Liver (tissue), 9 donors: Measurements from ENCODE around the gene RCAN3. TPM values are rescaled to one million over a fixed set of nuclear protein-coding genes. Genes with fewer than 3 reads are reported as not detected.

Experiments
- DNase-seq: peaks from one replicate; pipeline ENCODE4 v3.0.0-alpha.2; 2017; ENCODE audit warnings: low spot score
- H3K27ac ChIP-seq, 2 donors: one replicate each; pipeline ENCODE4 v1.7.0; 2013; ENCODE audit warnings: inconsistent platforms in 2 of 2, low read length in 2 of 2, control low read depth in 1 of 2, low read depth in 1 of 2, mild to moderate bottlenecking in 1 of 2
- H3K27me3 ChIP-seq, 4 donors: one replicate each; pipeline versions ENCODE4 v1.6.1 to v1.7.0; 2013; ENCODE audit warnings: low read length in 3 of 4, inconsistent platforms in 1 of 4, mild to moderate bottlenecking in 1 of 4, moderate library complexity in 1 of 4; ENCODE audit not compliant: control insufficient read depth in 4 of 4, insufficient read depth in 4 of 4
- H3K36me3 ChIP-seq, 4 donors: one replicate each; pipeline versions ENCODE4 v1.6.1 to v1.7.0; 2013; ENCODE audit warnings: low read length in 3 of 4, mild to moderate bottlenecking in 3 of 4, low read depth in 1 of 4, moderate library complexity in 1 of 4; ENCODE audit not compliant: control insufficient read depth in 4 of 4, insufficient read depth in 3 of 4
- H3K4me1 ChIP-seq, 4 donors: one replicate each; pipeline versions ENCODE4 v1.6.1 to v1.7.0; 2013; ENCODE audit warnings: low read length in 3 of 4, mild to moderate bottlenecking in 3 of 4, moderate library complexity in 1 of 4; ENCODE audit not compliant: control insufficient read depth in 4 of 4, insufficient read depth in 4 of 4
- H3K4me3 ChIP-seq, 3 donors: one replicate each; pipeline versions ENCODE4 v1.6.1 to v1.7.0; 2013; ENCODE audit warnings: low read length in 3 of 3, control low read depth in 1 of 3, low read depth in 1 of 3, mild to moderate bottlenecking in 1 of 3
- H3K9ac ChIP-seq, 2 donors: one replicate each; pipeline ENCODE4 v1.7.0; 2013; ENCODE audit warnings: low read length in 2 of 2, mild to moderate bottlenecking in 2 of 2, moderate library complexity in 2 of 2, control low read depth in 1 of 2, low read depth in 1 of 2
- H3K9me3 ChIP-seq, 4 donors: one replicate each; pipeline versions ENCODE4 v1.6.1 to v1.7.0; 2013; ENCODE audit warnings: low read length in 3 of 4; ENCODE audit not compliant: control insufficient read depth in 4 of 4
- EGR1 ChIP-seq, 2 donors: IDR thresholded peaks; 2 replicates each; pipeline ENCODE4 v1.6.1; 2016 to 2018; ENCODE audit warnings: antibody characterized with exemption in 2 of 2, low read depth in 2 of 2
- FOXA1 ChIP-seq: IDR thresholded peaks from 2 replicates; pipeline ENCODE4 v1.6.1; 2016; ENCODE audit warnings: antibody characterized with exemption
- GABPA ChIP-seq, 2 donors: IDR thresholded peaks in 1 of 2; conservative IDR thresholded peaks in 1 of 2; 2 replicates each; pipeline ENCODE4 v1.6.1; 2016; ENCODE audit warnings: antibody characterized with exemption in 2 of 2, mild to moderate bottlenecking in 1 of 2, moderate library complexity in 1 of 2
- HNF4A ChIP-seq, 2 donors: conservative IDR thresholded peaks; 2 replicates each; pipeline ENCODE4 v1.6.1; 2016; ENCODE audit warnings: antibody characterized with exemption in 2 of 2, mild to moderate bottlenecking in 2 of 2
- HNF4G ChIP-seq: IDR thresholded peaks from 2 replicates; pipeline ENCODE4 v1.6.1; 2016; ENCODE audit warnings: antibody characterized with exemption
- JUND ChIP-seq, 2 donors: IDR thresholded peaks; 2 replicates each; pipeline ENCODE4 v1.6.1; 2016; ENCODE audit warnings: antibody characterized with exemption in 2 of 2
- NR2F2 ChIP-seq: IDR thresholded peaks from 2 replicates; pipeline ENCODE4 v1.6.1; 2016; ENCODE audit warnings: antibody characterized with exemption
- RAD21 ChIP-seq, 2 donors: IDR thresholded peaks; 2 replicates each; pipeline ENCODE4 v1.6.1; 2016; ENCODE audit warnings: antibody characterized with exemption in 2 of 2, mild to moderate bottlenecking in 2 of 2
- RXRA ChIP-seq, 2 donors: IDR thresholded peaks; 2 replicates each; pipeline ENCODE4 v1.6.1; 2017 to 2018; ENCODE audit warnings: antibody characterized with exemption in 2 of 2, mild to moderate bottlenecking in 1 of 2
- SP1 ChIP-seq: IDR thresholded peaks from 2 replicates; pipeline ENCODE4 v1.6.1; 2018; ENCODE audit warnings: antibody characterized with exemption, mild to moderate bottlenecking
- TAF1 ChIP-seq: conservative IDR thresholded peaks from 2 replicates; pipeline ENCODE4 v1.6.1; 2016; ENCODE audit warnings: antibody characterized with exemption, mild to moderate bottlenecking
- YY1 ChIP-seq: IDR thresholded peaks from 2 replicates; pipeline ENCODE4 v1.6.1; 2016; ENCODE audit warnings: antibody characterized with exemption, mild to moderate bottlenecking
- WGBS: extraction: QIAGEN DNeasy Blood & Tissue Kit; methylation state at CpG from one replicate; pipeline ENCODE4 v1.1.7; 2013; 5-methylcytosine and 5-hydroxymethylcytosine counted together
- polyA plus RNA-seq, 2 donors: library from polyadenylated mRNA; stranded (reverse) in 1 of 2; unstranded in 1 of 2; fragments of 200-250 nt in 1 of 2; fragments of >200 nt in 1 of 2; fragmentation: Nextera tagmentation in 1 of 2; extraction: Ambion mirVana in 1 of 2; gene quantifications; one replicate each; pipeline versions ENCODE4 v1.2.1 to v1.2.3, GENCODE V29; 2013 to 2015
- total RNA-seq, 2 donors: library from RNA; depleted of rRNA; stranded (reverse); fragments of >200 nt; gene quantifications; one replicate each; pipeline ENCODE4 v1.2.3, GENCODE V29; 2014
- TF ChIP-seq, protein P1 (sequence below): fragments of 150-350 bp; IDR thresholded peaks from 2 replicates; pipeline ENCODE4 v1.5.1; 2017; ENCODE audit warnings: improper control_type of control experiment, low read depth, low read length; ENCODE audit not compliant: missing input control
- TF ChIP-seq, protein P2 (sequence below): IDR thresholded peaks from 2 replicates; pipeline ENCODE4 v1.6.1; 2016; ENCODE audit warnings: antibody characterized with exemption
- TF ChIP-seq, protein P3 (sequence below): IDR thresholded peaks from 2 replicates; pipeline ENCODE4 v1.6.1; 2016; ENCODE audit warnings: antibody characterized with exemption, mild to moderate bottlenecking
- TF ChIP-seq, protein P4 (sequence below): IDR thresholded peaks from 2 replicates; pipeline ENCODE4 v1.6.1; 2016; ENCODE audit warnings: antibody characterized with exemption
- TF ChIP-seq, protein P5 (sequence below): IDR thresholded peaks from 2 replicates; pipeline ENCODE4 v1.6.1; 2016; ENCODE audit warnings: antibody characterized with exemption
- donor health status: healthy.
- donor health status: healthy.
- donor health status: healthy.
- donor health status: healthy.
- donor health status: healthy.

The RCAN3 gene
- total and polyA plus RNA-seq, 4 donors: 0.97 to 3.1 (median 1.2) TPM

DNA sequence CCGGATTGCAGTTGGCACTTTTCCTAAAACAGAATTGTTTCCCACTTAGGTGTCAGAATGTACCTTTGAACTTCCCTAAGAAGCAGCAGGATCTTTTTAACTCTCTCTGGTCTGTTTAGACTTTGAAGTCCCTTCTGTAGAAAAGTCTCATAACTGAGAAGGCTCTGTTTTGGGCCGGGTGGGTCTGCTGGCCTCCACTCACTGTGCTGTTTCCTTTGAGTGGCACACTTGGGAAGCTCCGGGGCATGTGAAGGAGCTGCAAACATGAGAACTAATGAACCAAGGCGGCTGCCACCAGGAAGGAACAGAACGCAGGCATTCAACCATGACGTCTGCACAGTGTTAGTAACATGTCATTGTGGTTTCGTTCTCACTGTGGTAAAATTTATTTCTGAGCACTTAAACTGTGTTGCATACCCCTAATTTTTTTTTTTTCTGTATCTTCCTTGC, 33.8 kb downstream of the RCAN3 start (continued):
- TF ChIP-seq TAF1 (no peak), RXRA (IDR thresholded peaks at IDR 0.05) (no peak)

DNA sequence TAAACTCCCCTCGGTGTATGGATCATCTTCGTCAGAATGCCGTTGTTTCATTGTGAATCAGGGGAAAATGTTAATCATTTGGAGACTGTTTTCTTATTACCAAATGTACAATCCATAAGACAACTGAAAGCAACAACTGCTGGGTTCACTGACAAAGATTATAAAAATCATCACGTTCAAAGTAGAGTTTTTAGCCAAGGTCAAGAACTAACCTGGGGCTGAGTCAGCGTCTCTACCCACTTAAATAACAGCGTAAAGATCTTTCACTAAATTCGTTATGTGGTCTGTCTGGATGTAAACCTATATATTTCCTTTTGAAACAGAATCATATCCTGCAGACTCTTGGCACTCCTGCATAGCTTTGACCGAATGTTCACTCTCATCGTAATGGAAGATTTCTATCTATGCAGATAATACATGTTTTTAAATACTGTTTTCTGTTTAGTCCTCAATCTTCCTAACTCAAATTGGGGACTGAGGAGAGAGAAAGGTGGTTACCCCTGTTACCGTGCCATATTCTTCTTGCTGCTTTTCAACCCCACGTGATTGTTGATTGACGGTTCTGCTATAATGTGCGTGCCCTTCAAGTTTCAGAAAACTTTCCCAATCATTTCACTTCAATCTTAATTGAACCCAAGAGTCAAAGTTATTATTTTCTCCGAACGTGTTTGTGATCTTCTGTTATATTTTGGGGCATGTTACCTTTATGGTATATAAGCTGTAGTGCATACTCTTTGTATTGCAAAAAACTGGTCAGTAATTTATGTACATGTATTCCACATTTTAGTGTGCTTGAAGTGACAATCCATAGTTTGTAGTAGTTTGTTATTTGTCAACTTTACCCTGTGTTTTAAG, 37.6 kb downstream of the RCAN3 start:
- Histone ChIP-seq H3K4me3 (peak overlapping the region in 2 of 3 donors; percentile 0 to 2), H3K27me3 (no peaks in the 10 kb centered on the region), H3K9ac (peak overlapping the region in 1 of 2 donors; percentile 47), H3K4me1 (peaks cover 3 to 31% (median 19%) of the 10 kb centered on the region in 4 donors), H3K36me3 (no peaks in the 10 kb centered on the region), H3K9me3 (no peaks in the 10 kb centered on the region), H3K27ac (peak overlapping the region; percentile 38 to 48)
- WGBS: 38% methylated on average over 15 of the region's 15 CpGs
- DNase-seq: no peak
- TF ChIP-seq RAD21 (IDR thresholded peaks at IDR 0.05): no peak
- TF ChIP-seq JUND (IDR thresholded peaks at IDR 0.05): no peak
- no peak for TF ChIP-seq HNF4G
- TF ChIP-seq, protein P1, sequence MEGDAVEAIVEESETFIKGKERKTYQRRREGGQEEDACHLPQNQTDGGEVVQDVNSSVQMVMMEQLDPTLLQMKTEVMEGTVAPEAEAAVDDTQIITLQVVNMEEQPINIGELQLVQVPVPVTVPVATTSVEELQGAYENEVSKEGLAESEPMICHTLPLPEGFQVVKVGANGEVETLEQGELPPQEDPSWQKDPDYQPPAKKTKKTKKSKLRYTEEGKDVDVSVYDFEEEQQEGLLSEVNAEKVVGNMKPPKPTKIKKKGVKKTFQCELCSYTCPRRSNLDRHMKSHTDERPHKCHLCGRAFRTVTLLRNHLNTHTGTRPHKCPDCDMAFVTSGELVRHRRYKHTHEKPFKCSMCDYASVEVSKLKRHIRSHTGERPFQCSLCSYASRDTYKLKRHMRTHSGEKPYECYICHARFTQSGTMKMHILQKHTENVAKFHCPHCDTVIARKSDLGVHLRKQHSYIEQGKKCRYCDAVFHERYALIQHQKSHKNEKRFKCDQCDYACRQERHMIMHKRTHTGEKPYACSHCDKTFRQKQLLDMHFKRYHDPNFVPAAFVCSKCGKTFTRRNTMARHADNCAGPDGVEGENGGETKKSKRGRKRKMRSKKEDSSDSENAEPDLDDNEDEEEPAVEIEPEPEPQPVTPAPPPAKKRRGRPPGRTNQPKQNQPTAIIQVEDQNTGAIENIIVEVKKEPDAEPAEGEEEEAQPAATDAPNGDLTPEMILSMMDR: no peak
- no peak for TF ChIP-seq SP1
- no peak for TF ChIP-seq RXRA (IDR thresholded peaks at IDR 0.05)
- no peak for TF ChIP-seq NR2F2
- TF ChIP-seq, protein P2, sequence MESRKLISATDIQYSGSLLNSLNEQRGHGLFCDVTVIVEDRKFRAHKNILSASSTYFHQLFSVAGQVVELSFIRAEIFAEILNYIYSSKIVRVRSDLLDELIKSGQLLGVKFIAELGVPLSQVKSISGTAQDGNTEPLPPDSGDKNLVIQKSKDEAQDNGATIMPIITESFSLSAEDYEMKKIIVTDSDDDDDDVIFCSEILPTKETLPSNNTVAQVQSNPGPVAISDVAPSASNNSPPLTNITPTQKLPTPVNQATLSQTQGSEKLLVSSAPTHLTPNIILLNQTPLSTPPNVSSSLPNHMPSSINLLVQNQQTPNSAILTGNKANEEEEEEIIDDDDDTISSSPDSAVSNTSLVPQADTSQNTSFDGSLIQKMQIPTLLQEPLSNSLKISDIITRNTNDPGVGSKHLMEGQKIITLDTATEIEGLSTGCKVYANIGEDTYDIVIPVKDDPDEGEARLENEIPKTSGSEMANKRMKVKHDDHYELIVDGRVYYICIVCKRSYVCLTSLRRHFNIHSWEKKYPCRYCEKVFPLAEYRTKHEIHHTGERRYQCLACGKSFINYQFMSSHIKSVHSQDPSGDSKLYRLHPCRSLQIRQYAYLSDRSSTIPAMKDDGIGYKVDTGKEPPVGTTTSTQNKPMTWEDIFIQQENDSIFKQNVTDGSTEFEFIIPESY: no peak
- TF ChIP-seq HNF4A (conservative IDR thresholded peaks at IDR 0.05): no peak
- TF ChIP-seq GABPA (IDR thresholded peaks at IDR 0.05 in 1 of 2, conservative IDR thresholded peaks at IDR 0.05 in 1 of 2): no peak
- TF ChIP-seq, protein P3, sequence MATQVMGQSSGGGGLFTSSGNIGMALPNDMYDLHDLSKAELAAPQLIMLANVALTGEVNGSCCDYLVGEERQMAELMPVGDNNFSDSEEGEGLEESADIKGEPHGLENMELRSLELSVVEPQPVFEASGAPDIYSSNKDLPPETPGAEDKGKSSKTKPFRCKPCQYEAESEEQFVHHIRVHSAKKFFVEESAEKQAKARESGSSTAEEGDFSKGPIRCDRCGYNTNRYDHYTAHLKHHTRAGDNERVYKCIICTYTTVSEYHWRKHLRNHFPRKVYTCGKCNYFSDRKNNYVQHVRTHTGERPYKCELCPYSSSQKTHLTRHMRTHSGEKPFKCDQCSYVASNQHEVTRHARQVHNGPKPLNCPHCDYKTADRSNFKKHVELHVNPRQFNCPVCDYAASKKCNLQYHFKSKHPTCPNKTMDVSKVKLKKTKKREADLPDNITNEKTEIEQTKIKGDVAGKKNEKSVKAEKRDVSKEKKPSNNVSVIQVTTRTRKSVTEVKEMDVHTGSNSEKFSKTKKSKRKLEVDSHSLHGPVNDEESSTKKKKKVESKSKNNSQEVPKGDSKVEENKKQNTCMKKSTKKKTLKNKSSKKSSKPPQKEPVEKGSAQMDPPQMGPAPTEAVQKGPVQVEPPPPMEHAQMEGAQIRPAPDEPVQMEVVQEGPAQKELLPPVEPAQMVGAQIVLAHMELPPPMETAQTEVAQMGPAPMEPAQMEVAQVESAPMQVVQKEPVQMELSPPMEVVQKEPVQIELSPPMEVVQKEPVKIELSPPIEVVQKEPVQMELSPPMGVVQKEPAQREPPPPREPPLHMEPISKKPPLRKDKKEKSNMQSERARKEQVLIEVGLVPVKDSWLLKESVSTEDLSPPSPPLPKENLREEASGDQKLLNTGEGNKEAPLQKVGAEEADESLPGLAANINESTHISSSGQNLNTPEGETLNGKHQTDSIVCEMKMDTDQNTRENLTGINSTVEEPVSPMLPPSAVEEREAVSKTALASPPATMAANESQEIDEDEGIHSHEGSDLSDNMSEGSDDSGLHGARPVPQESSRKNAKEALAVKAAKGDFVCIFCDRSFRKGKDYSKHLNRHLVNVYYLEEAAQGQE: no peak
- no peak for TF ChIP-seq YY1
- TF ChIP-seq, protein P4, sequence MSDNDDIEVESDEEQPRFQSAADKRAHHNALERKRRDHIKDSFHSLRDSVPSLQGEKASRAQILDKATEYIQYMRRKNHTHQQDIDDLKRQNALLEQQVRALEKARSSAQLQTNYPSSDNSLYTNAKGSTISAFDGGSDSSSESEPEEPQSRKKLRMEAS: no peak
- TF ChIP-seq, protein P5, sequence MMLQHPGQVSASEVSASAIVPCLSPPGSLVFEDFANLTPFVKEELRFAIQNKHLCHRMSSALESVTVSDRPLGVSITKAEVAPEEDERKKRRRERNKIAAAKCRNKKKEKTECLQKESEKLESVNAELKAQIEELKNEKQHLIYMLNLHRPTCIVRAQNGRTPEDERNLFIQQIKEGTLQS: no peak
- no peak for TF ChIP-seq FOXA1
- no peak for TF ChIP-seq EGR1 (IDR thresholded peaks at IDR 0.05; ENCODE audit: low read depth in 2 of 2)
